ENCODE measurements around the gene NOD2. TPM values are rescaled to one million over a fixed set of nuclear protein-coding genes. Genes with fewer than 3 reads are reported as not detected.

NOD2 gene
- total RNA-seq, 1 donor from 2014 or later, result 0.46 TPM

GRCh38 chr16:50709980-50710379 lies 16.6 kb downstream of the NOD2 start:
- Histone ChIP-seq H3K36me3 (ENCODE audit: control insufficient read depth, insufficient read depth, low read length) (no peaks in the 10 kb centered on the region), H3K4me3 (ENCODE audit: low read depth, low read length) (no peak overlapping the region), H3K27me3 (ENCODE audit: control insufficient read depth, insufficient read depth, low read length) (peaks cover 2% of the 10 kb centered on the region)
- TF ChIP-seq CTCF (IDR thresholded peaks at IDR 0.05; ENCODE audit: insufficient read depth, low read length, poor library complexity, severe bottlenecking), result no peak
- no peak for DNase-seq (ENCODE audit: low read depth)

GRCh38 chr16:50711040-50711439 lies 17.6 kb downstream of the NOD2 start:
- H3K4me3 ChIP-seq (ENCODE audit: low read depth, low read length), result no peak overlapping the region
- no peaks in the 10 kb centered on the region for H3K27me3 ChIP-seq (ENCODE audit: control insufficient read depth, insufficient read depth, low read length)
- DNase-seq (ENCODE audit: low read depth), result no peak
- TF ChIP-seq CTCF (IDR thresholded peaks at IDR 0.05; ENCODE audit: insufficient read depth, low read length, poor library complexity, severe bottlenecking), result no peak
- H3K36me3 ChIP-seq (ENCODE audit: control insufficient read depth, insufficient read depth, low read length), result no peaks in the 10 kb centered on the region

GRCh38 chr16:50711862-50712559 lies 18.6 kb downstream of the NOD2 start:
- H3K27me3 ChIP-seq (ENCODE audit: control insufficient read depth, insufficient read depth, low read length), result no peaks in the 10 kb centered on the region
- H3K4me3 ChIP-seq (ENCODE audit: low read depth, low read length), result no peak overlapping the region
- no peaks in the 10 kb centered on the region for H3K36me3 ChIP-seq (ENCODE audit: control insufficient read depth, insufficient read depth, low read length)
- no peak for DNase-seq (ENCODE audit: low read depth)
- TF ChIP-seq CTCF (IDR thresholded peaks at IDR 0.05; ENCODE audit: insufficient read depth, low read length, poor library complexity, severe bottlenecking), result no peak

- Histone ChIP-seq H3K27me3 (ENCODE audit: control insufficient read depth, insufficient read depth, low read length) (no peaks in the 10 kb centered on the region), H3K4me3 (ENCODE audit: low read depth, low read length) (no peak overlapping the region), H3K36me3 (ENCODE audit: control insufficient read depth, insufficient read depth, low read length) (no peaks in the 10 kb centered on the region)
- TF ChIP-seq CTCF (IDR thresholded peaks at IDR 0.05; ENCODE audit: insufficient read depth, low read length, poor library complexity, severe bottlenecking), result no peak
- DNase-seq (ENCODE audit: low read depth), result no peak
Observed at GRCh38 chr16:50712560-50712898, 19.1 kb downstream of the NOD2 start.

GRCh38 chr16:50712956-50713355 lies 19.6 kb downstream of the NOD2 start:
- no peaks in the 10 kb centered on the region for H3K36me3 ChIP-seq (ENCODE audit: control insufficient read depth, insufficient read depth, low read length)
- no peaks in the 10 kb centered on the region for H3K27me3 ChIP-seq (ENCODE audit: control insufficient read depth, insufficient read depth, low read length)
- no peak for DNase-seq (ENCODE audit: low read depth)
- H3K4me3 ChIP-seq (ENCODE audit: low read depth, low read length), result no peak overlapping the region
- no peak for TF ChIP-seq CTCF (IDR thresholded peaks at IDR 0.05; ENCODE audit: insufficient read depth, low read length, poor library complexity, severe bottlenecking)

- no peaks in the 10 kb centered on the region for H3K36me3 ChIP-seq (ENCODE audit: control insufficient read depth, insufficient read depth, low read length)
- no peak for DNase-seq (ENCODE audit: low read depth)
- no peak overlapping the region for H3K4me3 ChIP-seq (ENCODE audit: low read depth, low read length)
- TF ChIP-seq CTCF (IDR thresholded peaks at IDR 0.05; ENCODE audit: insufficient read depth, low read length, poor library complexity, severe bottlenecking), result no peak
- H3K27me3 ChIP-seq (ENCODE audit: control insufficient read depth, insufficient read depth, low read length), result no peaks in the 10 kb centered on the region
Observed at GRCh38 chr16:50717091-50717490, 23.7 kb downstream of the NOD2 start.

Data from kidney epithelial cell (primary cell).